ENCODE data around the gene ZFYVE28.

The ZFYVE28 gene

GRCh38 chr4:2250357-2251072, 167.9 kb downstream of the ZFYVE28 start:
- DNase-seq (ENCODE audit: low read depth, low spot score), result no peak
- no peak for TF ChIP-seq CTCF (IDR thresholded peaks at IDR 0.05; ENCODE audit: low read depth, low read length)
- in situ Hi-C loops (cut with HindIII; ENCODE audit: low sequenced_read_pairs), result no loop called here
- no peak overlapping the region for H3K4me3 ChIP-seq (ENCODE audit: low read depth, low read length)

GRCh38 chr4:2249526-2250356, 168.7 kb downstream of the ZFYVE28 start:
- H3K4me3 ChIP-seq (ENCODE audit: low read depth, low read length), result no peak overlapping the region
- in situ Hi-C loops (cut with HindIII; ENCODE audit: low sequenced_read_pairs), result no loop called here
- no peak for TF ChIP-seq CTCF (IDR thresholded peaks at IDR 0.05; ENCODE audit: low read depth, low read length)
- DNase-seq (ENCODE audit: low read depth, low spot score), result no peak

DNA sequence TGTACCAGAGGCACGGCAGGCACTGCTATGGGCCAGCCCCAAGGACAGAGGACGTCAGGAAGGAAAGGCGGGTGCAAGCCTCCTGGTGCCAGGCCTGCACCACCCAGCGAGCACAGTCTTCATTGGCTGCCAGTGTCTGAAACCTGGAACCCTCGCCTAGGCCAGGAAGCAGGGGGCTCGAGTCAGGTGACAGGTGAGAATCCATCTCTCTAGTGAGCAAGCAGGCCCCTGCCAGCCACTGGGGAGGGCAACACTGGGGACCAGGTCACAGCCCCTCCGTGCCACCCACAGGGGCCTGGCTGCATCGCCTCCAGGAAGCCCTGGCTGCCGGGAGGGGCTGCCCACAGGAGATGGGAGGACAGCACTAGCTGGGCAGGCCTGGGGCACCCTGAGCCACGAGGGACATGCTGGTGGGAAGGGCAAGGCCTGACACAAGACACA, 169.6 kb downstream of the ZFYVE28 start:
- in situ Hi-C loops (cut with HindIII; ENCODE audit: low sequenced_read_pairs), result no loop called here
- H3K4me3 ChIP-seq (ENCODE audit: low read depth, low read length), result no peak overlapping the region
- no peak for DNase-seq (ENCODE audit: low read depth, low spot score)
- TF ChIP-seq CTCF (IDR thresholded peaks at IDR 0.05; ENCODE audit: low read depth, low read length), result no peak

- in situ Hi-C loops (cut with HindIII; ENCODE audit: low sequenced_read_pairs), result no loop called here
- DNase-seq (ENCODE audit: low read depth, low spot score), result no peak
- no peak for TF ChIP-seq CTCF (IDR thresholded peaks at IDR 0.05; ENCODE audit: low read depth, low read length)
- no peak overlapping the region for H3K4me3 ChIP-seq (ENCODE audit: low read depth, low read length)
These were observed 170.2 kb downstream of the ZFYVE28 start for GRCh38 chr4:2248044-2248780.

DNA sequence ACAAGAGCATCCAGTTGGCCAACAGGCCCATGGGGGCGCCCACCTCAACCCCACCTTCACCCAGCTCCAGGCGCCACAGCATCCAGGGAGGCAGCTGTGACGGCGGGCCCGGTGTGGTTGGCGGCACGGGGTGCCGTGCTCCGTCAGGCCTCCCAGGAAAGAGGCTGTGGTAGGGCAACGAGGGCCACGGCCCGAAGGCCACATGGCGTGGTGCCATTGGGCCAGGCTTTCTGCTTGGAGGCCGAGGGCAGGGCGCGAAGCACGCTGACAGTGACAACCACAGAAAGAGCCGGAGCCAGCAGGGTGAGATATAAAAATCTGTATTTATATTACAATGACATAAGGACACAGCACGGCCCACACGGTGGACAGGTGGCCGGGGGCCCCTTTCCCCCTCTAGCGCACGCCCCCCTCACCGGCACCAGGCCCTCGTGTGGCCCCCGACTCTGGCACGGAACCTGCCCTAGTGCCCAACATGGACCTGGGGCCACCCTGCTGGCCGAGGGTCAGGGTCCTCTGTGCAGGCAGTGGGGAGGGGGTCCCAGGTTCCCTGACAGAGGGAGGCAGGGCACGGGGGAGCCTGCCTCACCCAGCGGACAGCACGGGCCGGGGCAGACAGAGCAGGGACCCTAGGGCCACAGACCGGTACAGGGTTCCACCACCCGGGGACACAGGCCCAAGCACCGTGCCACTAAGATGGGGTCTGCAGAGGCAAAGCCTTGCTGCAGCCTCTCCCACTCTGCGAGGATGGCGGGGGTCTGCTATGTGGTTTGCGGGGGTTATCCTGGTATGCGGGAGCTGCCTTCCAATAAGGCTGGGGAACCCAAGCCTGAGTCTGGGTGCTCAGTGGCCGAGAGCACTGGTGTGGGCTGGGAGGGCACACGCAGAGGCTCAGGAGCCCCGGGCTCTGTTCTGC, 171.1 kb downstream of the ZFYVE28 start:
- H3K4me3 ChIP-seq (ENCODE audit: low read depth, low read length), result no peak overlapping the region
- in situ Hi-C loops (cut with HindIII; ENCODE audit: low sequenced_read_pairs), result no loop called here
- TF ChIP-seq CTCF (IDR thresholded peaks at IDR 0.05; ENCODE audit: low read depth, low read length), result no peak
- DNase-seq (ENCODE audit: low read depth, low spot score), result no peak
